GM12875 (cell line): ENCODE measurements around the gene TMEM132D.

Experiments
- H3K4me3 ChIP-seq: one replicate; pipeline ENCODE4 v1.5.1; 2011; ENCODE audit warnings: low read depth, low read length, control low read depth
- TF ChIP-seq, protein P1 (sequence below): IDR thresholded peaks from 2 replicates; pipeline ENCODE4 v1.5.1; 2011; ENCODE audit warnings: low read depth, mild to moderate bottlenecking, control low read depth, inconsistent platforms, low read length, moderate library complexity, borderline replicate concordance; ENCODE audit not compliant: insufficient read depth

Gene TMEM132D

DNA sequence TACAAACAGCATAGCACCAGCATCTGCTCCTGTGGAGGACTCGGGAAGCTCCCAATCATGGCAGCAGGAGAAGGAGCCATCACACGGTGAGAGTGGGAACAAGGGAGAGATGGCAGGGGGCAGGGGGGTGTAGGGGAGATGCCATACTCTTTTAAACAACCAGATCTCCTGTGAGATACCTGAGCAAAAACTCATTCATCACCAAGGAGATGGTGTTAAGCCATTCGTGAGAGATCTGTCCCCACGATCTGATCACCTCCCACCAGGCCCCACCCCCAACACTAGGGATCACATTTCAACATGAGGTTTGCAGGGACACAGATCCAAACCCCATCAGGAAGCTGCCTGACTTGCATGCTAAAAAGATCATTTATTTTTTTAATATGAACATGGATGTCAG is 499.3 kb downstream of the TMEM132D start:
- TF ChIP-seq, protein P1, sequence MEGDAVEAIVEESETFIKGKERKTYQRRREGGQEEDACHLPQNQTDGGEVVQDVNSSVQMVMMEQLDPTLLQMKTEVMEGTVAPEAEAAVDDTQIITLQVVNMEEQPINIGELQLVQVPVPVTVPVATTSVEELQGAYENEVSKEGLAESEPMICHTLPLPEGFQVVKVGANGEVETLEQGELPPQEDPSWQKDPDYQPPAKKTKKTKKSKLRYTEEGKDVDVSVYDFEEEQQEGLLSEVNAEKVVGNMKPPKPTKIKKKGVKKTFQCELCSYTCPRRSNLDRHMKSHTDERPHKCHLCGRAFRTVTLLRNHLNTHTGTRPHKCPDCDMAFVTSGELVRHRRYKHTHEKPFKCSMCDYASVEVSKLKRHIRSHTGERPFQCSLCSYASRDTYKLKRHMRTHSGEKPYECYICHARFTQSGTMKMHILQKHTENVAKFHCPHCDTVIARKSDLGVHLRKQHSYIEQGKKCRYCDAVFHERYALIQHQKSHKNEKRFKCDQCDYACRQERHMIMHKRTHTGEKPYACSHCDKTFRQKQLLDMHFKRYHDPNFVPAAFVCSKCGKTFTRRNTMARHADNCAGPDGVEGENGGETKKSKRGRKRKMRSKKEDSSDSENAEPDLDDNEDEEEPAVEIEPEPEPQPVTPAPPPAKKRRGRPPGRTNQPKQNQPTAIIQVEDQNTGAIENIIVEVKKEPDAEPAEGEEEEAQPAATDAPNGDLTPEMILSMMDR: no peak
- no peak overlapping the region for H3K4me3 ChIP-seq

DNA sequence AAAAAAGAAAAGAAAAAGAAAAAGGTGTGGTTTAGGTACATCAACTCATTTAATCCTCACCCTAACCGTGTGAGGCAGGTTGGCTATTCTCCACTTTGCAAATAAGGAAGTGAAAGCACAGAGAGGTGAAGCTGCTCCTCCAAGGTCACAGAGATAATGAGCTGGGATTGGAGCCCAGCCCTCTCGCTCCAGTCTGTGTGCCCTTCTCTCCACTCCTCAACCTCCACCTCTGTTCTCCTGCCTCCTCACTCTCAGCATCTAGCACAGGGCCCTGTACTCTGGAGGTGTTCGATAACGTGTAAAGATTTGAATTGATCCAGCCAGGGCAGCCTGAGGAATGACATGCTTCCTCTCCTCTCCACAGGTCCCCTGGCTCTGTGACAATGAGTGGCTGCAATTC is 502.3 kb downstream of the TMEM132D start:
- TF ChIP-seq, protein P1: no peak
- H3K4me3 ChIP-seq: no peak overlapping the region

DNA sequence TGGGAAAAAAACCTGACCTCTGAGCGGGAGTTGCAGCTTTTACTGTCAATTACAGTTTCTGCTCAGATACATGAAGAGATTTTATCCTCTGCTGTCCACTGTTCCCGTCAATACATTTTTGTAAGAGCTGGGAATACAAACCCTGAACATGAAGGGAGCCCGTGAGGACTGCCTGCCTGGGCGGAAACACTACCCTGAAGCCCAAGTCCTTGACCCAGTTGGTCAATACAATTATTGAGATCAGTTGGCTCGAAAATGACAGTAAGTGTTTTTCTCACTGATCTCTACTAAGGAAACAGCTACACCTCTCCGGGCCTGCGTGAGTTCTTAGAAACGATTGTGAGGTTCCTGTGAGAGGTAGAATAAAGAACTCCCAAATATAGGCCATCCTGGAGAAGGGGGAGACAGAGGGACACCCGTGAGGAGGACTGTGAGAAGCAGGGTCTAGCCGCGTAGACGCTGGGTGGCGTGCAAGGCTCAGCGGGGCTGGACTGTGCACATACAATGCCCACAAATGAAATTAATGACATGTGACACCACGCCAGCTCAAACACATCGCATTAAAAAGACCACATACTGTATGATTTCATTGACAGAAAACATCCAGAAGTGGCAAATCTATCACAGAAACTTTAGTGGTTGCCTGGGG is 509.5 kb downstream of the TMEM132D start:
- TF ChIP-seq, protein P1: no peak
- no peak overlapping the region for H3K4me3 ChIP-seq

DNA sequence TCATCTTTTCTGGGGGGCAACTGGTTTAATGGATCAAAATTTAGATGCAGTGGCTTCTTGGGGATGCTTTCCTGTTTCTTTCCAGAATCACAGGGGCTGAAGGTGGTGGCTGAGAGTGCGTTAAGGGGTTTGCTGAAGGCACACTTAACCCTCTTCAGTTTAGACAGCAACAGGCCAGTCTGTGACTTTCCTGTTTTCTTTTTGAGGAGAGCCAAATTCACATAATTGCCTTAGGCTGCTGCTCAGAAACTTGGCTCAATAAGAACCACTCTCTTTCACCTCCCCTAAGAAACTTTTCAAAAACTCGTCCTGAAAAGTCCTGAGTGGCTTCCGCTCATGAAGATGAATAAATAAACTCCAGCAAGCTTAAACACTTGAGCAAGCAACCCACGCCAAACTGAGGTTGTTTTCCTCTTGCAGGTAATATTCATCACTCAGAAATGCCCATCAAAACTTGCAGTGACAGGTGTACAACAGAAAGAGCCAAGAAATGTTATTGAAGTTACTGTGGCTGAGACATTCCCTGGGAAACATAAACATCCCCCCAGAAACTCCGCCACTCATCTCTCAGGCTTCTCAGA is 510.4 kb downstream of the TMEM132D start:
- H3K4me3 ChIP-seq: no peak overlapping the region
- TF ChIP-seq, protein P1: no peak

- TF ChIP-seq, protein P1: no peak
Measured at GRCh38 chr12:129385637-129385990, 518.2 kb downstream of the TMEM132D start.

DNA sequence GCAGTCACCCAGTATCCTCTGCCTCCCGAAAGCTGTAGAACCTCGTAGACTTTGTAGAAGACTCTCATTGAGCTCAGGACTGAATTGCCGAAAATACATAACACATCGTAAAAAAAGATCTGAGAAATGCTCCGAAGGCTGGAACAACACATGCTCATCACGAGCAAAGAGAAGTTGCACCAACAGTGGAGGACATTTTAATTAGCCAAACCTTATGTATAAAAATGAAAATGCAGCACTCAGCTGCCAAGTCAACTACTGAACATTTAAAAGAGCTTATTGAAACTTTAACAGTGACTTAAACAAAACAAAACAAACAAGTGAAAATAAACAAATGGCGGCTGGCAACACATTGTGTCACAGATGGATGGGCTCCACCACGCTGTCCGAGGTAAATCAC is 519.9 kb downstream of the TMEM132D start:
- TF ChIP-seq, protein P1: no peak
- H3K4me3 ChIP-seq: no peak overlapping the region

More at GRCh38 chr12:129385637-129385990, 518.2 kb downstream of the TMEM132D start:
- no peak overlapping the region for H3K4me3 ChIP-seq

- H3K4me3 ChIP-seq: no peak overlapping the region
- TF ChIP-seq, protein P1: no peak
Measured at GRCh38 chr12:129381715-129382114, 522.1 kb downstream of the TMEM132D start.
